ENCODE data around the gene WDFY4.

The WDFY4 gene

GRCh38 chr10:48765527-48765926 lies 80.9 kb downstream of the WDFY4 start:
- in situ Hi-C loops (cut with MboI; ENCODE audit: low sequenced_read_pairs), result no loop called here

GRCh38 chr10:48767373-48768143 lies 82.9 kb downstream of the WDFY4 start:
- in situ Hi-C loops (cut with MboI; ENCODE audit: low sequenced_read_pairs), result no loop called here

GRCh38 chr10:48768144-48768766 lies 83.6 kb downstream of the WDFY4 start:
- in situ Hi-C loops (cut with MboI; ENCODE audit: low sequenced_read_pairs), result no loop called here

- in situ Hi-C loops (cut with MboI; ENCODE audit: low sequenced_read_pairs), result no loop called here
Measured at GRCh38 chr10:48768926-48769325, 84.3 kb downstream of the WDFY4 start.

- in situ Hi-C loops (cut with MboI; ENCODE audit: low sequenced_read_pairs), result no loop called here
Measured at GRCh38 chr10:48769706-48770435, 85.2 kb downstream of the WDFY4 start.

GRCh38 chr10:48770561-48771089 lies 86.0 kb downstream of the WDFY4 start:
- in situ Hi-C loops (cut with MboI; ENCODE audit: low sequenced_read_pairs), result no loop called here

GRCh38 chr10:48771234-48771633 lies 86.6 kb downstream of the WDFY4 start:
- in situ Hi-C loops (cut with MboI; ENCODE audit: low sequenced_read_pairs), result no loop called here

- in situ Hi-C loops (cut with MboI; ENCODE audit: low sequenced_read_pairs), result no loop called here
Measured at GRCh38 chr10:48772059-48772458, 87.4 kb downstream of the WDFY4 start.

GRCh38 chr10:48773580-48773979 lies 88.9 kb downstream of the WDFY4 start:
- in situ Hi-C loops (cut with MboI; ENCODE audit: low sequenced_read_pairs), result no loop called here

GRCh38 chr10:48774416-48775205 lies 89.9 kb downstream of the WDFY4 start:
- in situ Hi-C loops (cut with MboI; ENCODE audit: low sequenced_read_pairs), result no loop called here

GRCh38 chr10:48775206-48775517 lies 90.5 kb downstream of the WDFY4 start:
- in situ Hi-C loops (cut with MboI; ENCODE audit: low sequenced_read_pairs), result no loop called here

GRCh38 chr10:48776005-48776522 lies 91.4 kb downstream of the WDFY4 start:
- in situ Hi-C loops (cut with MboI; ENCODE audit: low sequenced_read_pairs), result no loop called here

GRCh38 chr10:48776528-48776927 lies 91.9 kb downstream of the WDFY4 start:
- in situ Hi-C loops (cut with MboI; ENCODE audit: low sequenced_read_pairs), result no loop called here

- in situ Hi-C loops (cut with MboI; ENCODE audit: low sequenced_read_pairs), result no loop called here
Measured at GRCh38 chr10:48777110-48777509, 92.4 kb downstream of the WDFY4 start.

GRCh38 chr10:48778193-48778857 lies 93.7 kb downstream of the WDFY4 start:
- in situ Hi-C loops (cut with MboI; ENCODE audit: low sequenced_read_pairs), result no loop called here

- in situ Hi-C loops (cut with MboI; ENCODE audit: low sequenced_read_pairs), result no loop called here
Measured at GRCh38 chr10:48779077-48779476, 94.4 kb downstream of the WDFY4 start.

- in situ Hi-C loops (cut with MboI; ENCODE audit: low sequenced_read_pairs), result no loop called here
Measured at GRCh38 chr10:48779546-48780152, 95.0 kb downstream of the WDFY4 start.

- in situ Hi-C loops (cut with MboI; ENCODE audit: low sequenced_read_pairs), result no loop called here
Measured at GRCh38 chr10:48780341-48780740, 95.7 kb downstream of the WDFY4 start.

- in situ Hi-C loops (cut with MboI; ENCODE audit: low sequenced_read_pairs), result no loop called here
Measured at GRCh38 chr10:48782386-48782785, 97.7 kb downstream of the WDFY4 start.

- in situ Hi-C loops (cut with MboI; ENCODE audit: low sequenced_read_pairs), result no loop called here
Measured at GRCh38 chr10:48784031-48784430, 99.4 kb downstream of the WDFY4 start.
